ENCODE data around the gene FOXE3.

DNA sequence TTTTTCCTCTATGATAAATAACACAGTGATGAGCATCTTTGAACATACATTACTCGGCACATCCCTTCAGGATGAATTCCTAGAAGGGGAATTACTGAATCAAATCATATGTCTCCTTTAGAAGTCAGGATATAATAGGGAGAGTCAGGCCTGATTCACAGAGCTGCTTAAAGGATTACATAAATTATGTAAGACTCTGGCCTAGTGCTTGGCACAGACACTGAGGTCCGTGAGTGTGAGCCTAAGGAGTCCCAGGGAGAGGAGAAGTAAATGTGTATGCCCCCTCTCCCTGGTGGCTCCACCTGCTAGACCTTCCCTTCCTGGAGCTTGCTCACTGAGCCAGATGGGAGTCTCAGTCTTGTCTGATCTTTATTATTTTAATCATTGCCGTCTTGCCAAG is 8.6 kb upstream of the FOXE3 start:
- TF ChIP-seq POLR2A (IDR thresholded peaks at IDR 0.05; ENCODE audit: borderline replicate concordance, extremely low read depth, insufficient read depth, insufficient read length) (no peak), EZH2 (IDR thresholded peaks at IDR 0.05) (no peak), EZH2phosphoT487 (IDR thresholded peaks at IDR 0.05; ENCODE audit: borderline replicate concordance) (no peak)

Data from HCT116 (cell line).